Lower lobe of right lung (tissue), 2 donors: Measurements from ENCODE around the gene INO80D. TPM values are rescaled to one million over a fixed set of nuclear protein-coding genes. Genes with fewer than 3 reads are reported as not detected.

Experiments
- ATAC-seq, 2 donors: fragments of 200-7000 bp; cut with Tn5 transposase; one replicate each; pipeline ENCODE4 v1.9.1; 2020 to 2022; ENCODE audit warnings: mild to moderate bottlenecking in 2 of 2, moderate library complexity in 2 of 2
- DNase-seq: peaks from one replicate; pipeline ENCODE4 v3.0.0-alpha.2; 2020
- H3K27ac ChIP-seq: fragments of 200-600 bp; one replicate; pipeline ENCODE4 v1.8.0; 2022
- H3K27me3 ChIP-seq: fragments of 200-600 bp; one replicate; pipeline ENCODE4 v1.8.0; 2022; ENCODE audit warnings: low read depth
- H3K36me3 ChIP-seq: fragments of 200-600 bp; one replicate; pipeline ENCODE4 v1.8.0; 2022; ENCODE audit warnings: mild to moderate bottlenecking
- H3K4me1 ChIP-seq: fragments of 200-600 bp; one replicate; pipeline ENCODE4 v1.8.0; 2022
- H3K4me3 ChIP-seq: fragments of 200-600 bp; one replicate; pipeline ENCODE4 v1.8.0; 2022; ENCODE audit warnings: mild to moderate bottlenecking
- H3K9me3 ChIP-seq: fragments of 200-600 bp; one replicate; pipeline ENCODE4 v1.8.0; 2022
- CTCF ChIP-seq: fragments of 200-600 bp; IDR thresholded peaks from one replicate; pipeline ENCODE4 v1.8.0; 2022; ENCODE audit warnings: antibody characterized with exemption, mild to moderate bottlenecking
- intact Hi-C: fragments of 100-400 bp; cut with DNase I; formaldehyde crosslinking; loops from one replicate; pipeline ENCODE4 v1.11.0; 2022
- total RNA-seq: library from RNA; stranded (reverse); fragmentation: NEBNext Ultra II Directional; extraction: Animal tissue kit (Norgen Biotek cat#: 25700); gene quantifications from one replicate; pipeline ENCODE4 v1.2.1, GENCODE V29; 2021
- donor health status: DM: no; HTN: yes; CAD: no; lungs with severe emphysema.

The INO80D gene
- total RNA-seq, 1 donor from 2014 or later: 26.0 TPM

- TF ChIP-seq CTCF: no peak
- no peak for ATAC-seq
- Histone ChIP-seq H3K27me3 (no peaks in the 10 kb centered on the region), H3K9me3 (no peaks in the 10 kb centered on the region), H3K36me3 (no peaks in the 10 kb centered on the region), H3K4me3 (no peak overlapping the region), H3K27ac (no peak overlapping the region), H3K4me1 (no peaks in the 10 kb centered on the region)
- DNase-seq: no peak
- intact Hi-C loops: no loop called here
These were observed 131.3 kb downstream of the INO80D start for GRCh38 chr2:205954707-205955106.

- Histone ChIP-seq H3K9me3 (no peaks in the 10 kb centered on the region), H3K27ac (no peak overlapping the region), H3K27me3 (no peaks in the 10 kb centered on the region), H3K4me3 (no peak overlapping the region), H3K36me3 (no peaks in the 10 kb centered on the region), H3K4me1 (peaks cover 11% of the 10 kb centered on the region)
- DNase-seq (no peak), ATAC-seq (no peak)
- no peak for TF ChIP-seq CTCF
- intact Hi-C loops: no loop called here
These were observed 133.7 kb downstream of the INO80D start for GRCh38 chr2:205952282-205952681.

GRCh38 chr2:205948883-205949282 lies 137.1 kb downstream of the INO80D start:
- Histone ChIP-seq H3K4me1 (peaks cover 22% of the 10 kb centered on the region), H3K27me3 (no peaks in the 10 kb centered on the region), H3K27ac (no peak overlapping the region), H3K36me3 (no peaks in the 10 kb centered on the region), H3K9me3 (no peaks in the 10 kb centered on the region), H3K4me3 (no peak overlapping the region)
- no peak for TF ChIP-seq CTCF
- ATAC-seq (no peak), DNase-seq (no peak)
- intact Hi-C loops: no loop called here

- Histone ChIP-seq H3K4me1 (peaks cover 22% of the 10 kb centered on the region), H3K36me3 (no peaks in the 10 kb centered on the region), H3K4me3 (no peak overlapping the region), H3K9me3 (no peaks in the 10 kb centered on the region), H3K27ac (no peak overlapping the region), H3K27me3 (no peaks in the 10 kb centered on the region)
- intact Hi-C loops: no loop called here
- no peak for ATAC-seq
- TF ChIP-seq CTCF: no peak
- no peak for DNase-seq
These were observed 137.5 kb downstream of the INO80D start for GRCh38 chr2:205948496-205948837.

- H3K9me3 ChIP-seq: no peaks in the 10 kb centered on the region
- H3K27ac ChIP-seq: no peak overlapping the region
- intact Hi-C loops: no loop called here
These were observed 138.1 kb downstream of the INO80D start for GRCh38 chr2:205947621-205948495.

More at GRCh38 chr2:205947621-205948495, 138.1 kb downstream of the INO80D start:
- peak; percentile 96 for TF ChIP-seq CTCF
- no peak overlapping the region for H3K4me3 ChIP-seq
- H3K4me1 ChIP-seq: peaks cover 22% of the 10 kb centered on the region
- H3K36me3 ChIP-seq: no peaks in the 10 kb centered on the region
- DNase-seq (peak; percentile 59), ATAC-seq (peak; percentile 81 to 86)
- H3K27me3 ChIP-seq: no peaks in the 10 kb centered on the region
